ENCODE measurements around the gene GARIN5A.

GRCh38 chr19:50461066-50461875, 15.4 kb downstream of the GARIN5A start:
- TF ChIP-seq EP300 (IDR thresholded peaks at IDR 0.05) (no peak), CTCF (IDR thresholded peaks at IDR 0.05) (peak; percentile 66 to 81 (median 67)), POLR2A (IDR thresholded peaks at IDR 0.05; ENCODE audit: low read depth) (no peak)

All from esophagus muscularis mucosa (tissue), 4 donors.